Mesenchymal stem cell (in vitro differentiated cells and primary cell): ENCODE data around the gene NRG3.

ENCODE experiments used
- DNase-seq: peaks from one replicate; pipeline ENCODE4 v3.0.0-alpha.2; 2013
- H2AFZ ChIP-seq: one replicate; pipeline ENCODE4 v1.6.1; 2013; ENCODE audit warnings: low read depth, mild to moderate bottlenecking, control low read depth, inconsistent platforms, low read length, moderate library complexity
- H2AK5ac ChIP-seq: 2 replicates; pipeline ENCODE4 v1.6.1; 2013; ENCODE audit warnings: low read length, moderate library complexity, mild to moderate bottlenecking, inconsistent platforms; ENCODE audit not compliant: severe bottlenecking
- H2BK120ac ChIP-seq: one replicate; pipeline ENCODE4 v1.6.1; 2013; ENCODE audit warnings: low read depth, mild to moderate bottlenecking, inconsistent platforms, low read length, moderate library complexity
- H2BK12ac ChIP-seq, 2 experiments: one replicate each; pipeline ENCODE4 v1.6.1; 2013; ENCODE audit warnings: inconsistent platforms in 2 of 2, low read length in 2 of 2, mild to moderate bottlenecking in 2 of 2, moderate library complexity in 2 of 2, control low read depth in 1 of 2
- H2BK15ac ChIP-seq: one replicate; pipeline ENCODE4 v1.6.1; 2013; ENCODE audit warnings: mild to moderate bottlenecking, low read depth, inconsistent platforms; ENCODE audit not compliant: poor library complexity, severe bottlenecking
- H2BK5ac ChIP-seq: 2 replicates; pipeline ENCODE4 v1.6.1; 2013; ENCODE audit warnings: low read depth, mild to moderate bottlenecking, low read length, control low read depth, inconsistent platforms; ENCODE audit not compliant: poor library complexity, severe bottlenecking
- H3K14ac ChIP-seq, 2 experiments: one replicate each; pipeline ENCODE4 v1.6.1; 2013; ENCODE audit warnings: inconsistent platforms in 2 of 2, low read length in 2 of 2, control low read depth in 1 of 2, mild to moderate bottlenecking in 1 of 2, moderate library complexity in 1 of 2
- H3K18ac ChIP-seq, 2 experiments: one replicate each; pipeline ENCODE4 v1.6.1; 2013; ENCODE audit warnings: inconsistent platforms in 2 of 2, low read length in 2 of 2, control low read depth in 1 of 2, low read depth in 1 of 2, mild to moderate bottlenecking in 1 of 2
- H3K23ac ChIP-seq, 2 experiments: one replicate each; pipeline ENCODE4 v1.6.1; 2013; ENCODE audit warnings: inconsistent platforms in 2 of 2, low read length in 2 of 2, mild to moderate bottlenecking in 2 of 2, moderate library complexity in 2 of 2, control low read depth in 1 of 2
- H3K27ac ChIP-seq: 2 replicates; pipeline ENCODE4 v1.5.1; 2013; ENCODE audit warnings: mild to moderate bottlenecking, moderate library complexity, low read length, control low read depth, inconsistent platforms; ENCODE audit not compliant: poor library complexity, severe bottlenecking
- H3K27me3 ChIP-seq, 2 experiments: 2 replicates each; pipeline versions ENCODE4 v1.6.1 to v1.7.0; 2013; ENCODE audit warnings: low read length in 2 of 2, mild to moderate bottlenecking in 2 of 2, moderate library complexity in 2 of 2, control low read depth in 1 of 2, inconsistent platforms in 1 of 2; ENCODE audit not compliant: control insufficient read depth in 1 of 2, insufficient read depth in 1 of 2
- H3K36me3 ChIP-seq, 2 experiments: 2 replicates each; pipeline versions ENCODE4 v1.6.1 to v1.7.0; 2013; ENCODE audit warnings: low read length in 2 of 2, control low read depth in 1 of 2, inconsistent platforms in 1 of 2, low read depth in 1 of 2, mild to moderate bottlenecking in 1 of 2; ENCODE audit not compliant: insufficient read depth in 2 of 2, control insufficient read depth in 1 of 2
- H3K4ac ChIP-seq, 2 experiments: one replicate each; pipeline ENCODE4 v1.6.1; 2013; ENCODE audit warnings: inconsistent platforms in 2 of 2, low read length in 2 of 2, mild to moderate bottlenecking in 2 of 2, moderate library complexity in 2 of 2, control low read depth in 1 of 2, low read depth in 1 of 2
- H3K4me1 ChIP-seq: 2 replicates; pipeline ENCODE4 v1.6.1; 2013; ENCODE audit warnings: low read depth, low read length, control low read depth; ENCODE audit not compliant: control insufficient read depth, insufficient read depth
- H3K4me2 ChIP-seq: 2 replicates; pipeline ENCODE4 v1.6.1; 2013; ENCODE audit warnings: low read length, mild to moderate bottlenecking, inconsistent platforms; ENCODE audit not compliant: poor library complexity, severe bottlenecking
- H3K4me3 ChIP-seq, 2 experiments: 2 replicates each; pipeline versions ENCODE4 v1.5.1 to v1.7.0; 2013; ENCODE audit warnings: low read length in 2 of 2, mild to moderate bottlenecking in 2 of 2, control low read depth in 1 of 2, low read depth in 1 of 2; ENCODE audit not compliant: insufficient read depth in 1 of 2
- H3K79me1 ChIP-seq: replicated peaks from 2 replicates; pipeline ENCODE4 v1.6.1; 2013; ENCODE audit warnings: mild to moderate bottlenecking, control low read depth, low read length, inconsistent platforms; ENCODE audit not compliant: poor library complexity, severe bottlenecking
- H3K9ac ChIP-seq: 2 replicates; pipeline ENCODE4 v1.7.0; 2013; ENCODE audit warnings: mild to moderate bottlenecking, low read length, moderate library complexity
- H3K9me3 ChIP-seq: 2 replicates; pipeline ENCODE4 v1.7.0; 2013; ENCODE audit warnings: mild to moderate bottlenecking, low read length; ENCODE audit not compliant: control insufficient read depth
- H4K8ac ChIP-seq: one replicate; pipeline ENCODE4 v1.6.1; 2013; ENCODE audit warnings: inconsistent platforms, mild to moderate bottlenecking, low read length, moderate library complexity
- H4K91ac ChIP-seq: one replicate; pipeline ENCODE4 v1.6.1; 2013; ENCODE audit warnings: mild to moderate bottlenecking, low read length, inconsistent platforms
- WGBS: methylation state at CpG from one replicate; pipeline ENCODE4 v1.1.7; 2013; ENCODE audit warnings: mixed read lengths; 5-methylcytosine and 5-hydroxymethylcytosine counted together

NRG3 gene

GRCh38 chr10:82468453-82468852 is 593.5 kb downstream of the NRG3 start:
- Histone ChIP-seq H3K4me1 (no peaks in the 10 kb centered on the region), H3K4me3 (no peak overlapping the region), H2BK12ac (no peak overlapping the region), H3K14ac (no peak overlapping the region), H2BK15ac (no peak overlapping the region), H2AK5ac (no peak overlapping the region), H2BK5ac (no peak overlapping the region), H3K4ac (no peak overlapping the region), H2AFZ (no peak overlapping the region), H3K79me1 (no peaks in the 10 kb centered on the region), H3K27me3 (no peaks in the 10 kb centered on the region), H3K9me3 (no peaks in the 10 kb centered on the region), H3K9ac (no peak overlapping the region), H3K27ac (no peak overlapping the region), H2BK120ac (no peak overlapping the region), H3K36me3 (no peaks in the 10 kb centered on the region), H4K8ac (no peak overlapping the region), H3K18ac (no peak overlapping the region), H4K91ac (no peak overlapping the region), H3K4me2 (no peak overlapping the region), H3K23ac (no peak overlapping the region)
- DNase-seq, result no peak
- 86% methylated on average over 1 of the region's 1 CpG for whole genome bisulfite sequencing

GRCh38 chr10:82472406-82473335 is 597.7 kb downstream of the NRG3 start:
- H3K9ac ChIP-seq, result no peak overlapping the region
- H3K18ac ChIP-seq, result no peak overlapping the region
- no peak overlapping the region for H2BK120ac ChIP-seq
- H3K36me3 ChIP-seq, result no peaks in the 10 kb centered on the region
- no peak overlapping the region for H2AK5ac ChIP-seq
- no peaks in the 10 kb centered on the region for H3K79me1 ChIP-seq
- no peak overlapping the region for H2AFZ ChIP-seq
- H2BK5ac ChIP-seq, result no peak overlapping the region
- no peak overlapping the region for H3K27ac ChIP-seq
- H3K9me3 ChIP-seq, result no peaks in the 10 kb centered on the region
- no peak overlapping the region for H4K8ac ChIP-seq
- no peak overlapping the region for H2BK15ac ChIP-seq
- no peak overlapping the region for H4K91ac ChIP-seq
- no peak for DNase-seq
- no peak overlapping the region for H3K4me3 ChIP-seq
- no peak overlapping the region for H3K4ac ChIP-seq
- no peaks in the 10 kb centered on the region for H3K4me1 ChIP-seq
- 96% methylated on average over 5 of the region's 5 CpGs for WGBS
- H3K14ac ChIP-seq, result no peak overlapping the region
- H3K27me3 ChIP-seq, result no peaks in the 10 kb centered on the region
- no peak overlapping the region for H2BK12ac ChIP-seq
- H3K4me2 ChIP-seq, result no peak overlapping the region
- no peak overlapping the region for H3K23ac ChIP-seq

GRCh38 chr10:82477776-82478175 is 602.8 kb downstream of the NRG3 start:
- Histone ChIP-seq H2BK12ac (no peak overlapping the region), H3K18ac (no peak overlapping the region), H3K36me3 (no peaks in the 10 kb centered on the region), H3K4ac (no peak overlapping the region), H3K4me3 (no peak overlapping the region), H3K9ac (no peak overlapping the region), H4K8ac (no peak overlapping the region), H3K27ac (no peak overlapping the region), H3K27me3 (no peaks in the 10 kb centered on the region), H2BK15ac (no peak overlapping the region), H3K79me1 (no peaks in the 10 kb centered on the region), H3K9me3 (no peaks in the 10 kb centered on the region), H3K4me1 (no peaks in the 10 kb centered on the region), H2AK5ac (no peak overlapping the region), H2AFZ (no peak overlapping the region), H2BK120ac (no peak overlapping the region), H3K4me2 (no peak overlapping the region), H4K91ac (no peak overlapping the region), H3K14ac (no peak overlapping the region), H2BK5ac (no peak overlapping the region), H3K23ac (no peak overlapping the region)
- WGBS, result 66% methylated on average over 2 of the region's 4 CpGs
- no peak for DNase-seq

- H3K9me3 ChIP-seq, result peaks cover 12% of the 10 kb centered on the region
- H2AFZ ChIP-seq, result no peak overlapping the region
- no peak overlapping the region for H2BK12ac ChIP-seq
- no peaks in the 10 kb centered on the region for H3K79me1 ChIP-seq
- H3K36me3 ChIP-seq, result no peaks in the 10 kb centered on the region
- no peak overlapping the region for H2BK5ac ChIP-seq
- H3K18ac ChIP-seq, result no peak overlapping the region
- no peak overlapping the region for H3K9ac ChIP-seq
- H3K4me1 ChIP-seq, result no peaks in the 10 kb centered on the region
- no peak overlapping the region for H2BK120ac ChIP-seq
- H4K8ac ChIP-seq, result no peak overlapping the region
- H2AK5ac ChIP-seq, result no peak overlapping the region
- H3K4me2 ChIP-seq, result no peak overlapping the region
- DNase-seq, result no peak
- no peak overlapping the region for H3K4me3 ChIP-seq
- WGBS, result no CpG with 5 or more reads among the region's 2 CpGs
- no peak overlapping the region for H3K4ac ChIP-seq
- no peak overlapping the region for H3K23ac ChIP-seq
- no peaks in the 10 kb centered on the region for H3K27me3 ChIP-seq
- no peak overlapping the region for H3K27ac ChIP-seq
- H2BK15ac ChIP-seq, result no peak overlapping the region
- H4K91ac ChIP-seq, result no peak overlapping the region
- H3K14ac ChIP-seq, result no peak overlapping the region
Measured at GRCh38 chr10:82492647-82493046, 617.7 kb downstream of the NRG3 start.
